DOHH2 (cell line): Measurements from ENCODE around the gene DUSP10.

Experiments used
- H3F3A ChIP-seq: fragments of 200-600 bp; sonication (generic), shearing (Covaris generic); 2 replicates; pipeline ENCODE4 v1.6.0; 2016; ENCODE audit warnings: antibody characterized with exemption, mild to moderate bottlenecking; ENCODE audit not compliant: control insufficient read depth, insufficient read depth
- H3K27ac ChIP-seq: fragments of 200-600 bp; sonication (generic); 2 replicates; pipeline ENCODE4 v1.5.1; 2014; ENCODE audit warnings: low read depth, mild to moderate bottlenecking, low read length, moderate library complexity
- H3K27me3 ChIP-seq: fragments of 200-600 bp; sonication (generic); 2 replicates; pipeline ENCODE4 v1.6.1; 2014; ENCODE audit warnings: mild to moderate bottlenecking, low read length, mixed read lengths; ENCODE audit not compliant: control insufficient read depth
- H3K36me3 ChIP-seq: fragments of 200-600 bp; sonication (generic); 2 replicates; pipeline ENCODE4 v1.6.1; 2014; ENCODE audit warnings: mild to moderate bottlenecking, low read length, moderate library complexity, mixed read lengths; ENCODE audit not compliant: control insufficient read depth
- H3K4me1 ChIP-seq: fragments of 200-600 bp; sonication (generic); 2 replicates; pipeline ENCODE4 v1.6.1; 2014; ENCODE audit warnings: mild to moderate bottlenecking, low read length, mixed read lengths; ENCODE audit not compliant: control insufficient read depth
- H3K4me2 ChIP-seq: fragments of 200-600 bp; sonication (generic); 2 replicates; pipeline ENCODE4 v1.6.0; 2014; ENCODE audit warnings: mild to moderate bottlenecking, low read length, moderate library complexity
- H3K4me3 ChIP-seq: fragments of 200-600 bp; sonication (generic); 2 replicates; pipeline ENCODE4 v1.5.1; 2014; ENCODE audit warnings: mild to moderate bottlenecking, low read length, mixed read lengths
- H3K79me2 ChIP-seq: fragments of 200-600 bp; sonication (generic); 2 replicates; pipeline ENCODE4 v1.6.1; 2014; ENCODE audit warnings: mild to moderate bottlenecking, low read length, mixed read lengths; ENCODE audit not compliant: control insufficient read depth
- H3K9me2 ChIP-seq: fragments of 200-600 bp; sonication (generic); replicated peaks from 2 replicates; pipeline ENCODE4 v1.6.1; 2014; ENCODE audit warnings: mild to moderate bottlenecking, low read length, mixed read lengths; ENCODE audit not compliant: control insufficient read depth
- H3K9me3 ChIP-seq: fragments of 200-600 bp; sonication (generic); 2 replicates; pipeline ENCODE4 v1.6.1; 2014; ENCODE audit warnings: antibody characterized with exemption, low read length, mixed read lengths; ENCODE audit not compliant: control insufficient read depth, insufficient read depth
- H4K20me1 ChIP-seq: fragments of 200-600 bp; sonication (generic); 2 replicates; pipeline ENCODE4 v1.6.0; 2014; ENCODE audit warnings: low read depth, mild to moderate bottlenecking, antibody characterized with exemption, low read length, moderate library complexity; ENCODE audit not compliant: control insufficient read depth, insufficient read depth
- CTCF ChIP-seq: fragments of 200-600 bp; sonication (generic); IDR thresholded peaks from one replicate; pipeline ENCODE4 v1.5.1; 2014; ENCODE audit warnings: antibody characterized with exemption, mild to moderate bottlenecking, low read depth, low read length; ENCODE audit not compliant: poor library complexity, severe bottlenecking
- EZH2phosphoT487 ChIP-seq: fragments of 200-600 bp; sonication (generic); IDR thresholded peaks from 2 replicates; pipeline ENCODE4 v1.6.1; 2017; ENCODE audit warnings: borderline replicate concordance, mild to moderate bottlenecking, antibody characterized with exemption, low read length, moderate library complexity, mixed read lengths

DUSP10 gene

GRCh38 chr1:221759436-221759835 is 17.5 kb upstream of the DUSP10 start:
- H3K4me3 ChIP-seq: no peak overlapping the region
- TF ChIP-seq CTCF (no peak), EZH2phosphoT487 (no peak)
- H3K4me1 ChIP-seq: peaks cover 77% of the 10 kb centered on the region

GRCh38 chr1:221758455-221758854 is 16.6 kb upstream of the DUSP10 start:
- H3K4me2 ChIP-seq: no peak overlapping the region
- no peaks in the 10 kb centered on the region for H3K9me2 ChIP-seq

More at GRCh38 chr1:221759436-221759835, 17.5 kb upstream of the DUSP10 start:
- Histone ChIP-seq H3K9me3 (no peaks in the 10 kb centered on the region), H3K4me2 (no peak overlapping the region), H3K36me3 (no peaks in the 10 kb centered on the region), H3K9me2 (no peaks in the 10 kb centered on the region), H3F3A (no peaks in the 10 kb centered on the region), H4K20me1 (no peaks in the 10 kb centered on the region), H3K79me2 (no peaks in the 10 kb centered on the region), H3K27ac (no peak overlapping the region), H3K27me3 (no peaks in the 10 kb centered on the region)

GRCh38 chr1:221756830-221757551 is 15.1 kb upstream of the DUSP10 start:
- Histone ChIP-seq H3K4me2 (no peak overlapping the region), H3K36me3 (no peaks in the 10 kb centered on the region), H3F3A (no peaks in the 10 kb centered on the region), H3K27me3 (no peaks in the 10 kb centered on the region), H4K20me1 (no peaks in the 10 kb centered on the region), H3K27ac (no peak overlapping the region), H3K9me3 (no peaks in the 10 kb centered on the region), H3K4me3 (no peak overlapping the region), H3K79me2 (no peaks in the 10 kb centered on the region), H3K9me2 (no peaks in the 10 kb centered on the region), H3K4me1 (peaks cover 78% of the 10 kb centered on the region)
- TF ChIP-seq EZH2phosphoT487 (no peak), CTCF (no peak)

More at GRCh38 chr1:221758455-221758854, 16.6 kb upstream of the DUSP10 start:
- no peaks in the 10 kb centered on the region for H3K9me3 ChIP-seq
- no peaks in the 10 kb centered on the region for H4K20me1 ChIP-seq
- H3K79me2 ChIP-seq: no peaks in the 10 kb centered on the region
- H3K27me3 ChIP-seq: no peaks in the 10 kb centered on the region
- H3K4me1 ChIP-seq: peaks cover 86% of the 10 kb centered on the region
- no peak overlapping the region for H3K4me3 ChIP-seq
- no peak overlapping the region for H3K27ac ChIP-seq
- no peaks in the 10 kb centered on the region for H3K36me3 ChIP-seq
- TF ChIP-seq CTCF (no peak), EZH2phosphoT487 (no peak)
- no peaks in the 10 kb centered on the region for H3F3A ChIP-seq

- Histone ChIP-seq H3K4me3 (peak overlapping the region; percentile 39; the same call in 1 of the 2 replicates), H3K4me1 (peaks cover 49% of the 10 kb centered on the region), H3K27me3 (no peaks in the 10 kb centered on the region), H3K36me3 (no peaks in the 10 kb centered on the region), H3K9me2 (no peaks in the 10 kb centered on the region), H4K20me1 (no peaks in the 10 kb centered on the region), H3K79me2 (no peaks in the 10 kb centered on the region), H3K4me2 (peak overlapping the region; percentile 52), H3F3A (no peaks in the 10 kb centered on the region), H3K27ac (no peak overlapping the region), H3K9me3 (no peaks in the 10 kb centered on the region)
- no peak for TF ChIP-seq CTCF
These were observed 11.9 kb upstream of the DUSP10 start for GRCh38 chr1:221753828-221754188.
